Adipocyte (in vitro differentiated cells): Measurements from ENCODE around the gene LMTK3.

Source experiments
- DNase-seq: peaks from one replicate; pipeline ENCODE4 v3.0.0-alpha.2; 2015; ENCODE audit warnings: low read depth
- H3K27me3 ChIP-seq: replicated peaks from 2 replicates; pipeline ENCODE4 v1.7.0; 2013; ENCODE audit warnings: mild to moderate bottlenecking, low read length, moderate library complexity; ENCODE audit not compliant: control insufficient read depth, insufficient read depth
- H3K36me3 ChIP-seq: 2 replicates; pipeline ENCODE4 v1.7.0; 2013; ENCODE audit warnings: low read length, mild to moderate bottlenecking, moderate library complexity; ENCODE audit not compliant: control insufficient read depth, insufficient read depth, severe bottlenecking
- H3K4me1 ChIP-seq: 2 replicates; pipeline ENCODE4 v1.7.0; 2013; ENCODE audit warnings: mild to moderate bottlenecking, low read length, moderate library complexity; ENCODE audit not compliant: control insufficient read depth, insufficient read depth
- H3K4me3 ChIP-seq: 2 replicates; pipeline ENCODE4 v1.7.0; 2013; ENCODE audit warnings: mild to moderate bottlenecking, low read length, moderate library complexity
- H3K9ac ChIP-seq: 2 replicates; pipeline ENCODE4 v1.7.0; 2013; ENCODE audit warnings: mild to moderate bottlenecking, low read length, moderate library complexity
- H3K9me3 ChIP-seq: 2 replicates; pipeline ENCODE4 v1.7.0; 2013; ENCODE audit warnings: mild to moderate bottlenecking, low read length, moderate library complexity; ENCODE audit not compliant: control insufficient read depth

Gene LMTK3

DNA sequence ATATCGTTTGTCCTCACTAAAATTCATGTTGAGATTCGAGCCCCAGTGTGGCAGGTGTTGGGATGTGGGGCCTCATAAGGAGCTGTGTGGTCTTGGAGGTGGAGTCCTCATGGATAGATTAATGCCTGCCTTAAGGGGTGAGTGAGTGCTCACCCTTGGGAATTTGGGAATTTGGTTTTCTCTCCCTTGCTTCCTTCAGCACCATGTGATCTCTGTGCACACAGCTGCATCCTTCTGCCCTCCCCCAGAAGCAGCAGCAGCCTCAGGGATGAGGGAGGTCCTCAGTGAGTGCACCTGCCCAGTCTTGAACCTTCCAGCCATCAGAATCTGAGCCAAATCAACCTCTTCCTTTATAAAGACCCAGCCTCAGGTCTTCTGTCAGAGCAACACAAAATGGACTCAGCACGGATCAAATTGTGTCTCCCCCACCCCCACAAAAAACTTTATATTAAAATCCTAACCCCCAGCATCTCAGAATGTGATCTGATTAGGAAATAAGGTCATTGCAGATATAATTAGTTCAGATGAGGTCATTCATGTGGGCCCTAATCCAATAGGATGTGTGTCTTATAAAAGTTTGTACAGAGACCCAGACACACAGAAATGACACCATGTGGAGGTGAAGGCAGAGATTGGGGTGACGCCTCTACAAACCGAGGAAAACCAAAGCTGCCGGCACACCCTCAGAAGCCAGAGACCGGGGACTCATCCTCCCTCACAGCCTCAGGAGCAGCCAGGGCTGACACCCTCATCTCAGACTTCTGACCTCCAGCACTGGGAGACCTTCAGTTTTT lies 29.6 kb downstream of the LMTK3 start:
- H3K4me1 ChIP-seq: peaks cover 24% of the 10 kb centered on the region
- no peaks in the 10 kb centered on the region for H3K9me3 ChIP-seq
- no peak overlapping the region for H3K9ac ChIP-seq
- no peak overlapping the region for H3K4me3 ChIP-seq
- H3K36me3 ChIP-seq: peaks cover 12% of the 10 kb centered on the region
- H3K27me3 ChIP-seq: no peaks in the 10 kb centered on the region
- DNase-seq: no peak

DNA sequence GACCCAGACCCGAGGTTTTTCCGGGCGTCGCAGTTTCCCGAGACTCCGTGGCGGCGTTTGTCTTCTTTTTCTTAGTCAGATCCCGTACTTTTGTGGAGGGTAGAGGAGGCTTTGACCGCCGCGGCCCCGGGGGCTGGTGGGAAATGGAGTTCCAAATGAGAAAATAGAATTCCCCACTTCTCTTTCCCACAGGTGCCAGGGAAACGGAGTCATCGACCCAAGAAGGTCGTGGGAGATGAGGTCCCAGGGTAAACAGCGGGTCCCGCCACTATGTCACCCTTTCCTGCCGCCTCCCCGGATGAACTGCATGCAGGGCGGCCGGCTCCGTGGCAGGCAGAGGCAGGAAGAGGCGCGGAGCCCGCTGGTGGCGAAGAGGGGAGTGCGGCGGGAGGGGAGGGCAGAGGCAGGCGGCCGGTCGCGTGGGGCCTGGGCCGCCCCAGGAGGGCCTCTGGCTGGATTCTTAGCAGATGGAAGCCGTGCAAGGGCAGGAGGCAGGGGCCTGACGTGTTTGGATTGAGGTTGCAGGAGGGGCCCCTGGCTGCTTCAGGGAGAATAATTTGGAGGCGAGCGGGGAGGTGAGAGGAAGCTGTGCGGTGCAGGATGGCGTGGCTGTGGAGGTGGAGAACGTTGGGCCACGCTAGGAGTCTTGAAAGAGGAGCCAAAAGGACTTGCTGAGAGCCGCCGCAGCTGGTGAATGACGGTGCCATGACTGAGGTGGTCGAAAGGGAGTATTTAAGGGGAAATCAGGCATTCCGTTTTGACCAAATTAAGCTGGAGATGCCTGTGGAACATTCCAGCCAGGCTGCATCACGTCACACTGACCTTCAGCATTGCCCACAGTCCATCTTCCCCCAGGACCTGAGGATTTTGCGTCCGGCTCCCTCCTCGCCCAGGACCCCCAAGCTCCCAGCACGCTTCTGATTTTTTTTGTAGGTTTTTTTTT lies 30.8 kb downstream of the LMTK3 start:
- DNase-seq: peak; percentile 73
- Histone ChIP-seq H3K9ac (peak overlapping the region; percentile 82), H3K4me1 (peaks cover 24% of the 10 kb centered on the region), H3K4me3 (peak overlapping the region; percentile 78), H3K36me3 (peaks cover 23% of the 10 kb centered on the region), H3K27me3 (no peaks in the 10 kb centered on the region), H3K9me3 (no peaks in the 10 kb centered on the region)

DNA sequence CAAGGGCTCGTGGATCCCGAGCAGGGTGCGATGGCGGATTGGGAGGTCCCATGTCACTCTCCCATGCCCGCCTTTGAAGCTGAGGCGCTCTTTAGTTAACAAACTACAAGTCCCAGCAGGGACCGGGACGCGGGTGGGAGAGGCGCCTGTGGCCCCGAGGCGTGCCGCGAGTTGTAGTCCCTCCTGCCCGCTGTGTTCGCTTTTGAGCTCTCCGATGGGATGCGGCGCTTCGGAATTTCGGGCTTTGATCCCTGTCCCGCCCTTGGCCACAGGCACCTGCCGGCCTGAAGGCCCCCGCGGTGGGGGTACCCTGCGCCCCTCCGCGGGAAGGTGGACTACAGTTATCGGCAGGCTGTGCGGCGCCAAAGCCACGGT lies 31.5 kb downstream of the LMTK3 start:
- DNase-seq: no peak
- peak overlapping the region; percentile 78 for H3K4me3 ChIP-seq
- H3K36me3 ChIP-seq: peaks cover 30% of the 10 kb centered on the region

DNA sequence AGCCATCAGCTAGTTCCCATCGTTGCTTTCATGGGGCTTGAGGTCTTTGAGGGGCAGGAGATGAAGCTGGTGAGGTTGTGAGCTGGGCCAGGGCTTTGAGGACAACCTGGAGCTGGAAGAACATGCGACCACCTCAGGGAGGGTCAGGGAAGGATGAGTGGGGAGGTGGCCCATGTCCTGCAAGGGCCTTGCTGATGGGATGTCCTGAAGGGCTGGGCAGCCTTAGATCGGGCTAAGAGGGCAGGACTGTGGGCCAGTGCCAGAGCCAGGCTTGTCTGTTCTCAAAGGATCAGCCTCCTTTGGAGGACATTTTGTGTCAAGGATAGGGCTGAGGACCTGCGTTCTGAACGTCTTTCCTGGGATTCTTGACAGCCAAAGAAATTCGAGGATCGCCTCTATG lies 31.9 kb downstream of the LMTK3 start:
- no peak for DNase-seq
- H3K4me1 ChIP-seq: peaks cover 24% of the 10 kb centered on the region
- H3K9me3 ChIP-seq: no peaks in the 10 kb centered on the region
- no peak overlapping the region for H3K4me3 ChIP-seq
- peak overlapping the region; percentile 82 for H3K9ac ChIP-seq
- H3K27me3 ChIP-seq: no peaks in the 10 kb centered on the region
- peaks cover 35% of the 10 kb centered on the region for H3K36me3 ChIP-seq

More for the DNA sequence above, 31.5 kb downstream of the LMTK3 start:
- peaks cover 24% of the 10 kb centered on the region for H3K4me1 ChIP-seq
- H3K9ac ChIP-seq: peak overlapping the region; percentile 82
- H3K27me3 ChIP-seq: no peaks in the 10 kb centered on the region
- H3K9me3 ChIP-seq: no peaks in the 10 kb centered on the region

DNA sequence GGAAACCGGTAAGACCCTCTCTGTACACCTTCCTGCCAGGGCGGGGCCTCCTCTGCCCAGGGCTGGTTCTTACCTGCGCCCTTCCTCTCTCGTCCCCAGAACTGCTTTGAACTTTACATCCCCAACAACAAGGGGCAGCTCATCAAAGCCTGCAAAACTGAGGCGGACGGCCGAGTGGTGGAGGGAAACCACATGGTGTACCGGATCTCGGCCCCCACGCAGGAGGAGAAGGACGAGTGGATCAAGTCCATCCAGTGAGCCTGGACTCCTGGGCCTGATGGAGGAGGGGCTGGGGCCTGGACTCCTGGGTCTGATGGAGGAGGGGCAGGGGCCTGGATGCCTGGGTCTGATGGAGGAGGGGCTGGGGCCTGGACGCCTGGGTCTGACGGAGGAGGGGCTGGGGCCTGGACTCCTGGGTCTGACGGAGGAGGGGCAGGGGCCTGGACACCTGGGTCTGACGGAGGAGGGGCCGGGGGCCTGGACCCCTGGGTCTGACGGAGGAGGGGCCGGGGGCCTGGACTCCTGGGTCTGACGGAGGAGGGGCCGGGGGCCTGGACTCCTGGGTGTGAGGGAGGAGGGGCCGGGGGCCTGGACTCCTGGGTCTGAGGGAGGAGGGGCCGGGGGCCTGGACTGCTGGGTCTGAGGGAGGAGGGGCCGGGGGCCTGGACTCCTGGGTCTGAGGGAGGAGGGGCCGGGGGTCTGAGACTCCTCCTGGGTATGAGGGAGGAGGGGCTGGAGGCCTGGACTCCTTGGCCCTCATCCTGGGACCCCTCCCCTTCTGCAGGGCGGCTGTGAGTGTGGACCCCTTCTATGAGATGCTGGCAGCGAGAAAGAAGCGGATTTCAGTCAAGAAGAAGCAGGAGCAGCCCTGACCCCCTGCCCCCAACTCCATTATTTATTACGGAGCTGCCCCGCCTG lies 33.0 kb downstream of the LMTK3 start:
- Histone ChIP-seq H3K27me3 (no peaks in the 10 kb centered on the region), H3K4me3 (no peak overlapping the region), H3K4me1 (peaks cover 24% of the 10 kb centered on the region), H3K9ac (no peak overlapping the region), H3K9me3 (no peaks in the 10 kb centered on the region), H3K36me3 (peaks cover 45% of the 10 kb centered on the region)
- DNase-seq: no peak

DNA sequence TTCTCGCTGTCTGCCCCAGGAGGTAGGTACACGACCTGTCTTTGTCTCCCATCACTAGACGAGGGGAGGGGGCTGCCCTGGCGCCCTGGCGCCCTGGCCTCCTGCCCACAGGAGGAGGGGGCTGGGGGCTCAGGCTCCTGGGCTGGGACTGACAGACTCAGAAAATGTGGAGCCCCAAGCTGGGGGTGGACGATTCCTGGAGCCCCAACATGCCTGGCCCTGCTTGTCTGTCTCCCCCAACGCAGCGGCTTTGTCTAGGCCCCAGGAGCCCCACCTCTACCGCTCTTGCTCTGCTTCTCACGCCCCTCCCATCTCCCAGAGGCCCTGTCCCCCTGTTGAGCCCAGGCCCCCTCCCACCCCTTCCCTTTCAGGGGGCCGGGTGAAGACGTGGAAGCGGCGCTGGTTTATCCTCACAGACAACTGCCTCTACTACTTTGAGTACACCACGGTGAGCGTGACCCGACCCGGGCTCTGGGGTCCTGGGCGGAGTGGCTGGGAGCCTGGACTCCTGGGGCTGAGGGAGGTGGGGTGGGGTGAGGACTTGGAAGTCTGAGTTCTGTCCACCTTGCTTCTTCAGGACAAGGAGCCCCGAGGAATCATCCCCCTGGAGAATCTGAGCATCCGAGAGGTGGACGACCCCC lies 33.8 kb downstream of the LMTK3 start:
- DNase-seq: no peak
- Histone ChIP-seq H3K4me1 (peaks cover 24% of the 10 kb centered on the region), H3K9me3 (no peaks in the 10 kb centered on the region), H3K4me3 (no peak overlapping the region), H3K27me3 (no peaks in the 10 kb centered on the region), H3K9ac (no peak overlapping the region), H3K36me3 (peaks cover 53% of the 10 kb centered on the region)

DNA sequence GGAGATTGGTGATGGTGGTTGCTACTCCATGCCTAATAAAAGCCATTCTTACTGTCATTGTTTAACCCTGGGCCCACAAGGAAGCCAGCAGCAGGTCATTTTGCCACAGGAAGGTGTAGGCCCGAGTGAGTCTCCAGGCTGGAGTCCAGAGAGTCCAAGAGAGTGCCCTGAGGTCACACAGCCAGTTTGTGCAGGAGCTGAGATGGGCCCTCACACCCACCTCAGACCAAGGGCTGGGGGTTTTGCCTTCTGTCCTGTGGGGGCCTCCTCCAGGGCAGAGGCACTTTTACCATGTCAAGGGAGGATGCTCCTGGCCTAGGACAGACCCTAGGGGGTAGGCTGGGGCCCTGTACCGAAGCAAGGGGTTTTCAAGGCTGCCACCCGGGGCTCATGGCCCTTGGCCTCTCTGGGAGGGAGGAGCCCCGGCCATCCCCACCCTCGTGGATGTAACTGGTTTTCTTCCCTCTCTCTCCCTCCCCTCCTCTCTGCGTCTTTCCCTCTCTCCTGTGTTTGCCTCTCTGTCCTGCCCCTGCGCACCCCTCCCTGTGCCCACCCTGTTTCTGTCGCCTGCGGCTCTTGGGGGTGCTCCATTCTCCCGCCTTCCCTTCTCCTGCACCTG lies 34.5 kb downstream of the LMTK3 start:
- Histone ChIP-seq H3K4me3 (no peak overlapping the region), H3K4me1 (peaks cover 20% of the 10 kb centered on the region), H3K27me3 (no peaks in the 10 kb centered on the region), H3K9me3 (no peaks in the 10 kb centered on the region), H3K36me3 (peaks cover 58% of the 10 kb centered on the region), H3K9ac (no peak overlapping the region)
- no peak for DNase-seq

DNA sequence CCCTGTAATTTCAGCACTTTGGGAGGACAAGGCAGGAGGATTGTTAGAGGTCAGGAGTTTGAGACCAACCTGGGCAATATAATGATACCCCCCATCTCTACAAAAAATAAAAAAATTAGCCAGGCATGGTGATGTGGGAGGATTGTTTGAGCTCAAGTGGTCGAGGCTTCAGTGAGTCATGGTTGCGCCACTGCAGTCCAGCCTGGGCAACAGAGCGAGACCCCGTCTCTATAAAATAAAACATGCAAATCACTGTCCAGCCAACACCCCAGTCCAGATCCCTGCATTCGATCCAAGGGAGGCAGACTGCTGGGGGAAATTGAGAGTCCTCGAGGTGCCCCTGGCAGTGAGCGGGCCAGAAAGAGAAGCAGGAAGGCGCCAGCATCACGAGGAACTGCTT lies 35.5 kb downstream of the LMTK3 start:
- Histone ChIP-seq H3K9me3 (no peaks in the 10 kb centered on the region), H3K36me3 (peaks cover 68% of the 10 kb centered on the region), H3K4me3 (no peak overlapping the region), H3K4me1 (peaks cover 13% of the 10 kb centered on the region), H3K9ac (peak overlapping the region; percentile 20), H3K27me3 (no peaks in the 10 kb centered on the region)
- no peak for DNase-seq

DNA sequence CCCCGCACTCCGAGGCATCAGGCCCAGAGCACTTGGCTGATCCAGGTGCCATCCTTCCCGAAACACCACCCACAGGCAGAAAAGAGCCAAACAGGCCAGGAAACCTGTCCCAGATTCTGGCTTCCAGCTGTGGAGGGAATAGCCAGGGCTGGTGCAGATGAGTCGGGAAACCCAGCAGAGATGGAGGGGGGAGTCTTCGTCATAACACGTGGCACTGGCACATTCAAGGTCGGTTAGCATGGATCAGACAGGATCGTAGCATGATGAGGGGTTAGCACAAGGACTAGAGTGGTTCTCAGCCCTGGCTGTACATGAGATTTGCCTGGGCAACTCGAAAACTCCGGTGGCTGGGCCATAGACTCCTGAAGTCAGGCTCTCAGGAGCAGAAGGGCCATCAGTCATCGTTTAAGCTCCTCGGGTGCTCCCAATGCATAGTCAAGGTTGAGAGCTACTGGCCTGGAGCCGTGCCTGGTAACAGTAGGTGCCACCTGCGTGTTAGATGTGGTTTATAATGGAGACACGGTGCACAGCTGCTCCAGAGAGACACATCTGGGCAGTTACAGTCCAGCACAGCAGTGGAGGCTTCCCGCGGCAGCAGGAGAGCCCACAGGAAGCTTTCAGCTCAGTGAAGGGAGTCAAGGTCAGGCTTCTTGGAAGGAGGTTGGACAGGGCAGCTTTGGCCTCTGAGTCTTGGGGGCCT lies 36.1 kb downstream of the LMTK3 start:
- peaks cover 10% of the 10 kb centered on the region for H3K4me1 ChIP-seq
- peaks cover 75% of the 10 kb centered on the region for H3K36me3 ChIP-seq
- H3K4me3 ChIP-seq: no peak overlapping the region
- DNase-seq: no peak
- no peaks in the 10 kb centered on the region for H3K27me3 ChIP-seq
- H3K9ac ChIP-seq: peak overlapping the region; percentile 20
- no peaks in the 10 kb centered on the region for H3K9me3 ChIP-seq
